MM.1S (cell line): ENCODE measurements around the gene DDX31.

ENCODE experiments used
- CTCF ChIP-seq: fragments of 300-600 bp; sonication (generic); IDR thresholded peaks from 2 replicates; pipeline ENCODE4 v1.5.1; 2016; ENCODE audit warnings: antibody characterized with exemption, low read length, mixed read lengths
- EZH2phosphoT487 ChIP-seq: fragments of 300-600 bp; sonication (generic); IDR thresholded peaks from 2 replicates; pipeline ENCODE4 v1.6.1; 2018; ENCODE audit warnings: antibody characterized with exemption, low read length

GRCh38 chr9:132577119-132577518, 92.7 kb downstream of the DDX31 start:
- TF ChIP-seq CTCF: no peak
- no peak for TF ChIP-seq EZH2phosphoT487
